CD4-positive, alpha-beta T cell treated with Interferon alpha-2 for 1 hour (primary cell): ENCODE measurements around the gene TMUB2.
"Not testable (repeated sequence)": the region's sequence is repeated elsewhere in the genome, so short reads cannot be mapped to it uniquely, and the experiment has no call there.

Source experiments
- DNase-seq, 2 donors: peaks; one replicate each; pipeline ENCODE4 v3.0.0-alpha.2; 2020 to 2022

Gene TMUB2

DNA sequence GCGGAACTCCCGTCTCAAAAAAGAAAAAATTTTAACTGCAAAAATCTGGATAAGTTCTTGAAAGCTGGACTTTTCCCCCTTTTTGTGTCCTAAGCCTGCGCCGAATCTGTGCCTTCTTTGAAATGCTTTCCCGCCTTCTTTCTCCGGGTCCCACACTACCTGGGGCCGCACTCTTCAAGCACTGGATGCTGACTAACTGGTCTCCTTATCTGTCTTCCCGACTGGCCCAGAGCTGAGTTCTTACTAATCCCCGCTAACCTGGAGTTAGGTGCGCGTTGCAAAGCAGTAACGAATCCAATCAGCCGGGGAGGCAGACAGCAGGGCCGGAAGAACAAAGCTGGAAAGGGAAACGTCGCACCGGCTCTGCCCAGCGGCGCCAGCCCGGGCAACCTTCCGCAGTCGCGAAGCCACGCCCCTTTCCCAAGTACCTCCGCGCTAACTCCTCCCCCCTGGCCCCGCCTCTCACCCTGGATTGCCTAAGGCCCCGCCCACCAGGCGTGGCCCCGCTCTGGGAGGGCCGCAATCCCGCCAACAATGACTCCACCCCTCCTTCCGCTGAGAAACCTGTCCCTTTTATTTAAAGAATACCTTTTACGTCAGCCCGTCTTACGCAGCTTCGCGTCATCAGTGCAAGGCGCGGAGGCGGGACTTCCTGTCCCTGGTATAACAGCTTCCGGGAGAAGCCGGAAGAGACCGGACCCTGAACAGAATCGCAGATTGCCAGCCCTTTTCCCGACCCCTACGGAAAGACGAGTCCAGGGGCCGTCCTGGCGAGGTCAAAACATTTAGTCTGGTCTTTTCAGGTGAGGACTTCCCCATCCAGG lies at the start of gene TMUB2:
Gene TMUB2, plus strand, starts transcription at position 666 of the 824 bp plus-strand sequence. CDS start 737 bp downstream, outside the sequence.
- peak; percentile 99 for DNase-seq

DNA sequence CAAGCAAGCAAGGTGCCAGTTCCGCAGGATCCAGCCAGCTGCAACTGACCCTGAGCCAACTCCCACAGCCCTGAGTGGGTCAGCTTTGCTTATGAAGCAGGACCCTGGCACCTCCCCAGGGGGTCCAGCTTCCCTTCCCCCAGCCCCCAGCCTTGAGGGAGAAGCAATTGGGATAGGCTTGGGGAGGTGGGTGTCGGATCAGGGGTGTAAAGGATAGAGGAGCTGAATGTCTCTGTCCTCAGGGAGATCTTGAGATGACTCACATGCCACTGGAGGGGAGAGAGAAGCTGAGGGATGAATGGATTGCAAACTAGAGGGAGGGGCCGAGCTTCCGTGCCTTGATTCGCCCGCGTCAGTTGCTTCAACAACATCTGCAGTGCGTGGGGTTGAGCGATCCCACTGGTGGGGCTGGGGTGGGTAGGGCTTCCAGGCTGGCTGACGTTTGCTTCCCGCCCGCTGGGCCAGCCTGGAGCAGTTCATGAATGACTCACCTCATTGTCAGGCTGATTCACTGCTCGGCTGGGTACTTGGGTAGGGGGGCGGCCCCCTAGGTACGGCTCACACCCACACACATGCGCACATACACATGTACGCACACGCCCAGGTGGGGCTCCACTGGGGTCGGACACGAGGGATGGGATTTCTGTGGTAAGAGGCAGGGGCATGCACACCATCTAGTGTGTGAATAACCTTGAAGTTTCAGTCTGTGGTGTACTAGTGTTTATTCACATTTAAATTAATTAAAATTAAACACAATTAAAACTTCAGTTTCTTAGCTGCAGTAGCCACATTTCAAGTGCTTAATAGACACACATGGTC lies 48.7 kb upstream of the TMUB2 start:
- DNase-seq = peak in 1 of 2 donors; percentile 47

GRCh38 chr17:44143921-44144320 lies 42.9 kb upstream of the TMUB2 start:
- not testable (repeated sequence) for DNase-seq

- no peak for DNase-seq
Observed at GRCh38 chr17:44144966-44145739, 41.6 kb upstream of the TMUB2 start.

DNA sequence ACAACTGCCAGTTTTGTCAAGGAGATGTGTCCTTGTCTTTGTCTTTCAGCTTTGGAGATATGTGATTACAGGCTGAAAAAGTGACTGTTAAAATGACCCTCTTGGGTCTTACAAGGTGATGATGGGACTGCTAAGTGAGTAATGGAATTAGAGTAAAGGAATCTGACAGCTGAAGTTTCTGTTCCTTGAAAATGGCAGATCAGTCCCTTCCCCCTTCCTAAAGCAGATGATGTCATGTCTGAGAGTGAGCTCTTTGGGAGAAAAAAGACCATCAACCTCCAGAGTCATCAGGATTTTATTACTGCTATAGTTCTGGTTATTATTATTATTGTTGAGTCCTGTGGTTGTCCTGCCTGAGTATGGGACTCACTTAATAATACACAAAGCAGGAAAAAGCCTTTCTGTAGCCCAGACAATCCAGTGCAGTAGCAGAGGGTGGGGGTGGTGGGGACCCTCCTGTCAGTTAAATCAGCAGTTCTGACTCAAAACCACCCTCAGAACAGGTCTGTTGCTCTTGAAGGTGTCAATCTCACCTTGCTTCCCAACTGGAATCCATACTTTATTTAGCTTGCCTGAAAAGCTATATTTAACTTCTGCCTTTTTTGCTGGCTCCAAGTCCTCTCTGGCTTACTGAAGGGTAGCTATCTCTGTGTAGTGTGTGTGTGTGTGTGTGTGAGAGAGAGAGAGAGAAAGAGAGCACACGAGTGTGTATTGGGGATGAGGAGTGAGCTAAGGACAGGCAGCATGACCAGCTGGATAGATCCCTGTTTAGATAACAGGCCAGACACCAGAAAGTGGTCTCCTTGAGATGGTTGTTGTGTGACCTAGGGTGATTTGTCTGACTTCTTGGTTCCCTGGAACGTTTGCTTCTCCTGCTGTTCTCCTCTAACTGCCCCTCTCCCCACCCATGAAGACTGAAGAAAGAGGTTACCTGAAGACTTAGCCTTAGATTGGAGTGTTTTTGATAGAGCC lies 40.1 kb upstream of the TMUB2 start:
- DNase-seq = no peak

DNA sequence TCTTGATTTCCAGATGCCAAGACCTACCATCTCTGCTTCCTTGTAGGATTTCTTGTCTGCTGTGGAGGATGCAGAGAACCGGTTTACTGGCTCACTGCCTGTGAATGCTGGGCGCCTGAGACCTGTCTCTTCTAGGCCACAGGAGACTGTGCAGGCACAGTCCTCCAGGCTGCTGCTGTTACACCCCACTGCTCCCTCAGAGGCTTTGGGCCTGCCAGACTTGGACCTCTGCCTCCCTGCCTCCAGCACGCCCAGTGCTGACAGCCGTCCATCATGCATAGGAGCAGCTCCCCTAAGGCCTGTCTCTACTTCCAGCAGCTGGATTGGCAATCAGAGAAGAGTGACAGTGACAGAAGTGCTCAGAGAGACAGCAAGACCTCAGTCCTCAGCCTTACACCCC lies 39.0 kb upstream of the TMUB2 start:
- no peak for DNase-seq

DNA sequence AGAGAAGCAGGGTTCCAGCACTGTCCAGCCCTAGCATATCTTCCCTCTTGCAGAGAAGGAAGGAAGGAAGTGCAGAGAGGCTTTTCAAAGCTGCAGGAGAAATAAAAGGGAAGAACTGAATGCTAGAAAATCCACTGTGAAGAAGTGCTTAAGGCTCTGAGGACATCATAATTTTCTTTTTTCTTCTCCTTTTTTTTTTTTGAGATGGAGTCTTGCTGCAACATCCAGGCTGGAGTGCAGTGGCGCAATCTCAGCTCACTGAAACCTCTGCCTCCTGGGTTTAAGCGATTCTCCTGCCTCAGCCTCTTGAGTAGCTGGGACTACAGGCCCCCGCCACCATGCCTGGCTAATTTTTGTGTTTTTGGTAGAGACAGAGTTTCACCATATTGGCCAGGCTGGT lies 37.7 kb upstream of the TMUB2 start:
- not testable (repeated sequence) for DNase-seq

GRCh38 chr17:44149750-44150329 lies 36.9 kb upstream of the TMUB2 start:
- no peak for DNase-seq

GRCh38 chr17:44152875-44153274 lies 33.9 kb upstream of the TMUB2 start:
- no peak for DNase-seq

DNA sequence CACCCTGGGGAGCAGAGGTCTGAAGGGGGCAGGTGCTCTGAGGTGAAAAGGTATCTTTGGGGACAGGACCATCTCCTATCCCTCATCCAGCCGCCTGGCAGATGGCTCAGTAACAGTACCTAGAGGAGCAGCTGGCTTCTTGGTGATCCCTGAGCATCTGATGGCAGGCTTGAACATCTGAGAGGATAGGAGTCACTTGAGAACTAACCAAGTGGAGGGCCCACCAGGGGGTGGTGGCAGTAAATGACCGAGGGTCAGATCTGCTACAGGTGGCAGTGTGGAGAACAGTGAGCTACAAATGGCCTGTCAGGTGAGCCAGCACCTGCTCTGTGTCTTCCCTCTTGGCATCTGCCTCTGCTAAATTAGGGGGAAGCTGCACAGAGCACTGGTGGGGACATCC lies 31.3 kb upstream of the TMUB2 start:
- DNase-seq = no peak

DNA sequence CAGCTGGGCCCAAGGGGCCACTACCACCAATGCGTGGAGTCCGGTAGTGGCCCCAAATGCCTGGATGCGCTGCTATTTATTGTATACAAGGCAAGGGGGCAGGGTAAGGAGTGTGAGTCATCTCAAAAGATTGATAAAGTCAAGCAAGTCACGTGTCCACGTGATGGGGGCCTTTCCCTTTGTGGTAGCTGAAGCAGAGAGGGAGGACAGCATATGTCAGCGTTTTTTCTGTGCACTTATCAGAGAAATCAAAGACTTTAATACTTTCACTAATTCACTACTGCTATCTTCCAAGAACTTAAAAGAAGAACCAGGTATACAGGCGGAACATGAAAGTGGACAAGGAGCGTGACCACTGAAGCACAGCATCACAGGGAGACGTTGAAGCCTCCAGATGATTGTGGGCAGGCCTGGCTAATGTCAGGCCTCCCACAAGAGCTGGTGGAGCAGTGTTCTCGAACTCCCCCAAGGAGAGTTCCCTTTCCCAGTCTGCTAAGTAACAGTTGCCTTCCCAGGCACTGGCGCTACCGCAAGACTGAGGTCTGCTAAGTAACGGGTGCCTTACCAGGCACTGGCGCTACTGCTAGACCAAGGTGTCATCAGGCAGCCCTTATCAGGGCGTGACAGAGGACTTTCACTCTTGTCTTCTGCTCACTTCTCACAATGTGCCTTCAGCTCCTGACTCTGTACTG lies 27.1 kb upstream of the TMUB2 start:
- peak; percentile 15 to 61 for DNase-seq

- no peak for DNase-seq
Observed at GRCh38 chr17:44164476-44164875, 22.3 kb upstream of the TMUB2 start.

DNA sequence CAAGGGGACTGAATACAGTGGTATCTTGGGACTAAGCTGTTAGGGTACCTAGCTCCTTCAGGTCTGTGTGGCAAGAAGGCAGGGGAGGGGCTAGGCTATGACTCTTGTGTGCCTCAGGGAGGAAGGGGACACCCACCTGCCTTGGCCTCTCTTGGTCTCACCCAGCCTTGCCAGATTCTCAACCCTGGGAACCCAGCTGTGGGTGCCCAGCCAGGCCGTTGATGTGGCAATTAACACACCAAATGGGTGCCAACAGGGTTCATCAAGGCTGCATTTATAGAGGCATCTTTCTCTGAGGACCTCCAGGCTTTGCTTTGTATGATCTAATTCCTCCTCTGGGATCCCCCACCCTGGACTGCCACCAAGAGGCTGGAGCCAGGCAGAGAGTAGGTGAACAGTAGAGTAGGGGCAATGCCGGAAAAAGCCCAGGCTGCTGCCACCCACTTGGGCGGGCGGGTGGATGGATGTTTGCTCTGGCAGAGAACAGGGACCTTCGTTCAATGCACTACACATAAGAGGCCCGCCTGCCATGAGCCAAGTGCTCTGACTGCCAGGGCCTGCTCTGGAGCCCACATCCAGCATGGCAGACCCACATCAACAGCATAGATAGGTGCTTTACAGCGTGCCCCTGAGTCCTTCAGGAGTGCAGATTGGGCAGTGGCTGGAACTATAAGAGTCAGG lies 19.5 kb upstream of the TMUB2 start:
- no peak for DNase-seq

DNA sequence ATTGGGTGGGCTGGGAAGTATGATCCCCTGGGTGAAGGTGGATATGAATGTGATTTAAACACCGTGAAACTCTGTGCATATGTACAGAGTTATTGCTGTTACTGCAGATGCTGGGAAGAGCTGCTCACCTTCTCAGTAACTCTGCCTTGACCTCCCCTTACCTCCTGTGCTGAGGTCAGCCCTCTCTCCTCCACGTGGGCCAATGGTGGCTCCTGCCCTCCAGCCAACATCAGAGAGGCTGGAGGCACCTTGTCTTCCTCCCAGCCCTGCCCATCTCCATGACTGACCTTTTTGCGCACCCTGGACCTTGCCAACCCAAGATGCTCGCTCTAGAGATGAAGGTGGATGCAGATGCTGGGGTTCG lies 16.7 kb upstream of the TMUB2 start:
- no peak for DNase-seq

GRCh38 chr17:44170499-44171201 lies 16.1 kb upstream of the TMUB2 start, which contains the start of gene ASB16:
ASB16 (plus strand) TSS chr17:44170704; CDS start chr17:44170790, 86 bp downstream.
- DNase-seq = no peak

DNA sequence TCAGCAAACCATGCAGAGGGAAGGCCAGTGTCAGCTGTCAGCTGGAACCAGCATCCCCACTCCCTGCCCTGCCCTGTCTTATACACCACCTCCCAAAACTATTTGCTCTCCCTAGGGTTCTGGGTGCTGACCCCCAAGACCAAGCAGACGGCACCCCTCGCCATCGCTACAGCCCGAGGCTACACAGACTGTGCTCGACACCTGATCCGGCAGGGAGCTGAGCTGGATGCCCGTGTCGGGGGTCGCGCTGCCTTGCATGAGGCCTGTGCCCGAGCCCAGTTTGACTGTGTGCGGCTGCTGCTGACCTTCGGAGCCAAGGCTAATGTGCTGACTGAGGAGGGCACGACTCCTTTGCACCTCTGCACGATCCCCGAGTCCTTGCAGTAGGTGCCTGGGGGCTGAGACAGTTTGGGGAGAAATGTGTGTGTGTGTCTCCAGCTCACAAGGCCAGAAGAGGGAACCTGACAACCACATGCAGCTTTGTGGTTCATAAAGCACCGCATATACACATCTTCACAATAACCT lies 14.8 kb upstream of the TMUB2 start:
- DNase-seq = no peak

- no peak for DNase-seq
Observed at GRCh38 chr17:44174427-44174826, 12.3 kb upstream of the TMUB2 start.

- DNase-seq = no peak
Observed at GRCh38 chr17:44176257-44176656, 10.5 kb upstream of the TMUB2 start.
